Left hindlimb (tissue), 1 donor: ENCODE data around the gene TIAM1.

Experiments
- DNase-seq: peaks from one replicate; pipeline ENCODE4 v3.0.0-alpha.2; 2018

The TIAM1 gene

GRCh38 chr21:31343680-31344480 is at the start of gene TIAM1:
TIAM1 (minus strand) TSS chr21:31344261; CDS start chr21:31266972, 77,289 bp downstream.
- DNase-seq: peak; percentile 81

GRCh38 chr21:31387560-31388186 is 43.6 kb upstream of the TIAM1 start:
- no peak for DNase-seq

- DNase-seq: no peak
These were observed 41.9 kb upstream of the TIAM1 start for GRCh38 chr21:31386006-31386405.

- no peak for DNase-seq
These were observed 39.7 kb upstream of the TIAM1 start for GRCh38 chr21:31383770-31384169.

DNA sequence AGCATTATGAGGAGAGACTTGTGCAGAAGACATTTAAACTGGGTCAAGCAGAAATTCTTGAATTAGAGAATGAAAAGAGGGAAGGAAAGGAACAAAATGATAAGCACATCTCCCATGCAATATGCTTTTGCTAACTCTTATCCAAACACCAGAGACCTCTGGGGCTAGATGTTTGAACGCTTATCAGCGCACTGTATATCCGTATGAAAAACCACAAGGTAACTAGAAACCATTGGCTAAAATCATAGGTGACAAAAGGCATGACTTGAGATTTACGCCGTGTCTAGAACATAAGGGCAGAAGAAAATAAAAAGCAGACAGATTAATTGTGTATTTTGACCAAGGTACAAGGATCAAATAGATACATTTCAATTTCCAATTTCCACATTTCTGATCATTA is 38.0 kb upstream of the TIAM1 start:
- DNase-seq: no peak

- DNase-seq: no peak
These were observed 32.2 kb upstream of the TIAM1 start for GRCh38 chr21:31376301-31376700.

GRCh38 chr21:31374395-31374794 is 30.3 kb upstream of the TIAM1 start:
- no peak for DNase-seq

- no peak for DNase-seq
These were observed 28.4 kb upstream of the TIAM1 start for GRCh38 chr21:31372471-31372765.

DNA sequence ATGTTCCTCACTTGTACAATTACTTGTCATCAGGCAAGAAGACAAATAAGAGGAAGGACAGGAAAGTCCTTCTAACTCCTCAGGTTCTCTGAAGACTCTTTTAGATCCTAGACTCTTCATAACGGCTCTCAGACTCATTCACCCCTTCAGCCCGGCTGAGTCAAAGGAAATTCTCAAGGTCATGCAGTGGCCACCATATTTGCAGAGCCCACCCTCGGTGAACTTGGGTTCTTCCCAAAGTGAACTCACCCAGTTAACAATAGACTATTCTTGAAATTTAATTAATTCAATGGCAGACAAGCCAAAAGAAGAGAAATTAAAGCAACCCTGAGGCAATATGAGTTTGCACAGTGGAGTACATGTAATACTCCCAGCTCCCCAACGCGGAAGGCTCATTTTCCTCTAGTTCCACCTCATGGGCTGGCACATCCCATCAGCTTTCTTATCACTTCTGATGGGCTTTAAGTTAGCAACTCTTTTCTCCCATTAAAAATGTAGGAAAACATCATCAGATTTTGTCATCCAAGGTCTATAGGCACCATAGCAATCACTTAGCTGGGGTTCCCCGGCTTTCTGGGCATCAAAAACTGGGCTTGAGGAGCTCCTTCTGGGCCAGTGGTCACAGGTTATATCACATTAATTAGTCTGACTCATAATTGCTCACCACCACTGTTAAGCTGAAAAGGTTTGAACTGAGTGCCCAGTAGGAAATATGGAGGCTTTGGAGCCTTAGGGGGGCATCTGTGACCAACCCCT is 27.8 kb upstream of the TIAM1 start:
- no peak for DNase-seq

DNA sequence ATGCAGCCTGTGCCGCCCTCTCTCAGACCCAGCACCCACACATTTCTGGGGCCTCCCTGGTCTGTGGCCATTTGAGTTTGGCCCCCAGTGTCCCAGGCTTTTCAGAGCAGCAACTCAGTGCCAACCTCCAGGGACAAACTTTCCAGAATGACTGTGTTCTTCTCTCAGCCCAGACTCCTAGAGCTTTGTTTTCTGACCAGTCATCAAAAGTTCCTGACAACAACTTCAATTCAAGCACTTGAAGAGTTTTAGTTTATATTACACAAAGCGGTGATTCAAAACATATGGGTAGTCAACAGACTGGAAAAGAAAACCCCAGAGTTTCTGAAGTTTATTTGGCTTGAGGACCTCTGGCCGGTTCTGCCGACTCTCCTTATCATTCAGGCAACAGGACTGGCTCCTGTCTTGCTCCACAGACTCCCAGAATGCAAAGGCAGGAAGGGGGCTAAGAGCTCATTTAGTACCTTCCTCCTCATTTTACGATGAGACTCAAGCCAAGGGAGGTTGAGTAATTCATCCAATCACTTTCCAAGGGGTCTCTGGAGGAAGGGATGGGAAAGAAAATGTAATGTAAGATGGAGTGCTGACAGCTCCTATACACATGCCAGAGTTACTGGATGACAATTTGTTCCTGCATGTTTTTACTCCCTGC is 27.0 kb upstream of the TIAM1 start:
- DNase-seq: peak; percentile 60

DNA sequence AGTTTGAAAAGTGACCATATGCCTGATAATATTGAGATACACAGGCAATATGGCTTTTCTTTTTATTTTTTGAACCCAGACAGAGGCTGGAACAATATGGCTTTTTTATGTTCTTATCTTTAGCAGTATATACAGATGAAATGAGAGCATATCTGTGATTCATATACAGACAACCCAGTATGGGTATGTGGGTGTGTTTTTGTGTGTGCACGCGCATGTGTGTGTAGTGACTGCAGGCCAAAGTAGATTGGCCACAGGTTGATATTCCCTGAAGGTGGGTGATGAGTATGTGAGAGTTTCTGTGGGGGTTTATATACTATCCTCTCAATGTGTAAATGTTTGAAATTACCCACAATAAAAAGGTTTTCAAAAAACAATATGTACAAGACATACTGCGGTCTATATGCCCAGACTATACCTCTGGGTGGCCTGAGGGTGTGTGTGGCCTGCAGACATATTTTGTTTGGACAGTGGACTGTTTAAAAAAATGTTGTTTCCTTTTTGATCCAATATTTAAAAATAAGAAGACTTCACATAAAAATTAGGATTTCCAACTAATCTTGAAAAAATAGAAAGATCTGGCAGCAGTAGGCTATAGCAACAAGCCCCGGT is 26.3 kb upstream of the TIAM1 start:
- no peak for DNase-seq

DNA sequence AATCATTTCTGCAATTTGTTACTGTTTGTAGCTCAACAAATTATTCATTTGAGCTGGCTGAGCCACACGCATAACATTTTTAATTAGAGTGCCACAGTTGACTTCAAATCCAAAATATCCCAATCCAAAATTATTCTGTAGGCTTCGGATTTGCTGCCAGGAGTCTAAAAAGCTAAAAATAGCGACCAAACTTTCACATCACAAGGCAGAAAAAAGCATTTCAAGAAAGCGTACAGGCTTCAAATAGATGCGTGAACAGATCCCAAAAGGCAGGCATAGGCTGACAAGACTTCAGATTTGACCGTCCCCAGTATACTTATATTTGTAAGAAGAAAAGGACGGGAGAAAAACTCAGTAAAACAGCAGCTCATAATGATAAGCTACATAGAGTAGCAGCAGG is 24.3 kb upstream of the TIAM1 start:
- DNase-seq: no peak

DNA sequence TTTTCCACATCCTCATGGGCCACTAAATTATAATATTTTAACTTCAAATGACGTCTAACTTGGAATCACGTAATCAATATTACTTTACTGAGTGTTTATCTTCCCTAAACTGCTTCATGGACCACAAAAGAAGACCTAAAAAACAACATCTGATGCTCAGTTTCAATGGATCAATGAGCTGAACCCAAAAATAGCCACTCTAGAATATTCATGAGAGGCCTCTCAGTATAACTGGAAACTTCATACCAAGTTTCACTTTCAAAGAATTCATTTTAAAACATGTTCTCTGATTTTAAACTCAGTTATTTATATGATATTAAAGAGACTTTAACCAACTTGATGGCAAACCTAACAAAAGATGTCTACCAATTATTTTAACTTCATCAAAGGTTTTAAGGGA is 23.7 kb upstream of the TIAM1 start:
- no peak for DNase-seq

DNA sequence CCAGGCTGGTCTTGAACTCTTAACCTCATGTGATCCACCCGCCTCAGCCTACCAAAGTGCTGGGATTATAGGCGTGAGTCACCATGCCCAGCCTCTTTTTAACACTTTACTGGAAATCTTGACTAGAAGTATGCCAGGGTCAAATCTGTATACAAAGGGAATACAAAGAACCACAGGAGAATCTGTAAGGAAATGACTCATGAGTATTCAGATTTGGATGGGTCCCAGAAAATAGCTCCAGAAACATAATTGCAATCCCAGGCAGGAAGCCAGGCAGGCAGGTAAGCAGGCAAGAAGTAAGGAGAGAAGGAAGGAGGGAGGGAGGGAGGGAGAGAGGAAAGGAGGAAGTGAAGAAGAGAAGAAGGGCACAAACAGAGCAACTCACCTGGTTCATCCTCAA is 22.8 kb upstream of the TIAM1 start:
- DNase-seq: no peak

- DNase-seq: no peak
These were observed 20.3 kb upstream of the TIAM1 start for GRCh38 chr21:31364253-31364945.

- DNase-seq: no peak
These were observed 19.7 kb upstream of the TIAM1 start for GRCh38 chr21:31363720-31364119.

DNA sequence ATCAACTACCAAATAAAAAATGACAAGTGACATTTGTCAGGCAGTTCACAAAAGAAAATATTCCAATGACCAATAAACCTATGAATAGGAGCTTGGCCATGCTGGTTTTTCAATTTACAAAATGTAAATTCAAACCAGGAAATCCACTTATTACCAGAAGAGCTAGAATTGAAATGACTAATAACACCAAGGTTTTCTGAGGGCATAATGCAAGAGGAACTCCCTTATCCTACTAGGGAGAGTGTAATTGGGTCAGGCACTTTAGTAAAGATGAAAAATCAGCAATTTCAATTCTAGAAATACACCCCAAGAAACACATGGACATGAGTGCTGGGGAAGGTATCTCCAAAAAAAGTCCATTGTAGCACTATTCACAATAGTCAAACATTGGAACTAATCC is 16.7 kb upstream of the TIAM1 start:
- no peak for DNase-seq

GRCh38 chr21:31358158-31358557 is 14.1 kb upstream of the TIAM1 start:
- no peak for DNase-seq

- DNase-seq: no peak
These were observed 12.4 kb upstream of the TIAM1 start for GRCh38 chr21:31356440-31356839.

DNA sequence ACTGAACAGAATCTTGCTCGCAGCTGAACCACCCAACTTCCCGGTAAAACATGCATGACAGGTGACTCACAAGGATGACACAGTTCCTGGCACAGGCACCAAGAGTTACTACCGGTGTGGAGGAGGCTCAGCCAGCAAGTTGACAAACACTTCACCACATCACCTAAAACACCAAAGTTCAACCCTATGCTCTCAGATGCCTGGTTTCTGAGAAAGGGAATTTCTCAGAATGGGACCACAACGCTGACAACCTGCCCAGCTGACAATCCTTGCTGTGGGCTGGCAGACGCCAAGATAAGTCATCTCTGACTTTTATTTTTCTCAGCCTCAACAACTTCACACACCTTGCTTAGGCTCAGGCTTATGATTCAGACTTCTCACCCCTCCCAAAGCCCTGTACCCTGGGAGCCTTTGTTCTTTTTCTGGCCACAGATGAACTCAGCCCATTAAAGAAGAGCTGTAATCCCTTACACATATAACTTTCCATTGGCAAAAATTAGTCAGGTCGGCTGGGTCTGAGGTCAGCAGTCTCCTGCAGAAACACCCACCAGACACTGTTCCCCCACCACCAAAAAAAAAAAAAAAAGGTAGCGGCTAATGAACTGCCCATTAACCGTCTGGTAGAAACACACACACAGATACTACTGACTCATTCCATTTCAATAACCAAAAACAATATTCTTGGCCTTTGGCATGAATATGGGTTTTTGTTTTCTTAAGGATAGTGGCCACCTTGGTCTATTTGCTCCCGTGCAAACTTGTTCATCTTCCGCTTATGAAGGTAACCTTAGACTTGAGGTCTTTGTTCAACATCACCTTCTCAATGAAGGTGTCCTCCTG is 10.8 kb upstream of the TIAM1 start:
- no peak for DNase-seq

- no peak for DNase-seq
These were observed 10.1 kb upstream of the TIAM1 start for GRCh38 chr21:31354122-31354521.

DNA sequence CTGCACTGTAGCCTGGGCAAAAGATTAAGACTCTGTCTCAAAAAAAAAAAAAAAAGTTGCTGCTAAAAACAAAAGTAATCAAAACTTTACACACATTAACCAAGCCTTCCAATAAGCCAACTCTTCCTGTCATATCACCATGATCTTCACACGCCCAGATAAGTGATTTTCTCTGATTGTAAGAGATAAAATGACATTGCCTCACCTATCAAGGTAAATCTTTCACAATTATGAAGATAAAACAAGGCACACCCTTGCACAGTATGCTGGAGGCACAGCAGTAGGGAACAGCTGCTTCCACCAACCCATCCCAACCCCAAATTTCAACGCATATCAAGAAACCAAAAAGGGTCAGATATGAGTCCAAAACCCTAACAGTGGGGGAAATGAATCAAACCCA is 8.8 kb upstream of the TIAM1 start:
- DNase-seq: no peak
